RWPE2 (cell line): ENCODE data around the gene PRAMEF1.

Experiments used
- ATAC-seq: fragments of 200-7000 bp; cut with Tn5 transposase; 3 replicates; pipeline ENCODE4 v1.9.1; 2021; ENCODE audit warnings: low read depth
- DNase-seq: peaks from one replicate; pipeline ENCODE4 v3.0.0-alpha.2; 2020; ENCODE audit warnings: low spot score
- H3K27ac ChIP-seq: fragments of 450-650 bp; 2 replicates; pipeline ENCODE4 v1.5.1; 2017; ENCODE audit warnings: mild to moderate bottlenecking; ENCODE audit not compliant: poor library complexity, severe bottlenecking
- H3K27me3 ChIP-seq: fragments of 250-450 bp; sonication (Bioruptor Pico); 2 replicates; pipeline ENCODE4 v1.5.1; 2021; ENCODE audit warnings: mild to moderate bottlenecking, moderate library complexity; ENCODE audit not compliant: insufficient read depth, poor library complexity, severe bottlenecking
- H3K36me3 ChIP-seq: fragments of 250-450 bp; sonication (Bioruptor Pico); 2 replicates; pipeline ENCODE4 v1.5.1; 2020; ENCODE audit warnings: low read depth, mild to moderate bottlenecking, moderate library complexity
- H3K4me1 ChIP-seq: fragments of 250-450 bp; sonication (Bioruptor Pico); 2 replicates; pipeline ENCODE4 v1.5.1; 2021; ENCODE audit warnings: mild to moderate bottlenecking, moderate library complexity; ENCODE audit not compliant: insufficient read depth, poor library complexity, severe bottlenecking
- H3K4me3 ChIP-seq: fragments of 250-450 bp; sonication (Bioruptor Pico); 2 replicates; pipeline ENCODE4 v1.5.1; 2021; ENCODE audit warnings: mild to moderate bottlenecking, moderate library complexity; ENCODE audit not compliant: severe bottlenecking
- H3K9me3 ChIP-seq: fragments of 250-450 bp; sonication (Bioruptor Pico); 2 replicates; pipeline ENCODE4 v1.5.1; 2021; ENCODE audit warnings: mild to moderate bottlenecking, moderate library complexity; ENCODE audit not compliant: severe bottlenecking
- CTCF ChIP-seq: fragments of 450-650 bp; IDR thresholded peaks from one replicate; pipeline ENCODE4 v1.5.1; 2017; ENCODE audit warnings: mild to moderate bottlenecking, moderate library complexity; ENCODE audit not compliant: poor library complexity, severe bottlenecking

Gene PRAMEF1

GRCh38 chr1:12769976-12770505 lies 21.2 kb upstream of the PRAMEF1 start:
- no peak for TF ChIP-seq CTCF
- Histone ChIP-seq H3K4me3 (no peak overlapping the region), H3K27me3 (peaks cover 13% of the 10 kb centered on the region), H3K9me3 (peaks cover 2% of the 10 kb centered on the region), H3K36me3 (no peaks in the 10 kb centered on the region), H3K4me1 (no peaks in the 10 kb centered on the region), H3K27ac (no peak overlapping the region)
- DNase-seq (no peak), ATAC-seq (no peak)

- Histone ChIP-seq H3K4me3 (no peak overlapping the region), H3K36me3 (no peaks in the 10 kb centered on the region), H3K27me3 (peaks cover 13% of the 10 kb centered on the region), H3K4me1 (no peaks in the 10 kb centered on the region), H3K9me3 (peaks cover 2% of the 10 kb centered on the region), H3K27ac (no peak overlapping the region)
- TF ChIP-seq CTCF: no peak
- ATAC-seq (no peak), DNase-seq (no peak)
Observed at GRCh38 chr1:12770620-12771019, 20.6 kb upstream of the PRAMEF1 start.

GRCh38 chr1:12771186-12771585 lies 20.0 kb upstream of the PRAMEF1 start:
- ATAC-seq (no peak), DNase-seq (no peak)
- Histone ChIP-seq H3K9me3 (peaks cover 2% of the 10 kb centered on the region), H3K36me3 (no peaks in the 10 kb centered on the region), H3K4me3 (no peak overlapping the region), H3K27ac (no peak overlapping the region), H3K4me1 (no peaks in the 10 kb centered on the region), H3K27me3 (peaks cover 13% of the 10 kb centered on the region)
- TF ChIP-seq CTCF: no peak

GRCh38 chr1:12772520-12772919 lies 18.7 kb upstream of the PRAMEF1 start:
- Histone ChIP-seq H3K9me3 (peaks cover 2% of the 10 kb centered on the region), H3K4me1 (no peaks in the 10 kb centered on the region), H3K27me3 (peaks cover 5% of the 10 kb centered on the region), H3K27ac (no peak overlapping the region), H3K4me3 (no peak overlapping the region), H3K36me3 (no peaks in the 10 kb centered on the region)
- no peak for ATAC-seq
- DNase-seq: no peak
- no peak for TF ChIP-seq CTCF

- DNase-seq: no peak
- Histone ChIP-seq H3K27me3 (no peaks in the 10 kb centered on the region), H3K9me3 (peaks cover 2% of the 10 kb centered on the region), H3K4me1 (no peaks in the 10 kb centered on the region), H3K27ac (no peak within 1 kb of the TSS), H3K4me3 (no peak within 1 kb of the TSS), H3K36me3 (no peaks in the 10 kb centered on the region)
- TF ChIP-seq CTCF: no peak
- no peak for ATAC-seq
Observed at GRCh38 chr1:12773438-12773837, 17.8 kb upstream of the PRAMEF1 start, which contains the start of gene PRAMEF12. Gene PRAMEF12 (plus strand): TSS chr1:12773738. CDS start chr1:12774868, 1,130 bp downstream.
